ENCODE results near the gene MFSD2B. TPM values are rescaled to one million over a fixed set of nuclear protein-coding genes. Genes with fewer than 3 reads are reported as not detected.

Gene MFSD2B
- total RNA-seq, 4 donors from 2014 or later = 0.39 TPM; not detected in 3

DNA sequence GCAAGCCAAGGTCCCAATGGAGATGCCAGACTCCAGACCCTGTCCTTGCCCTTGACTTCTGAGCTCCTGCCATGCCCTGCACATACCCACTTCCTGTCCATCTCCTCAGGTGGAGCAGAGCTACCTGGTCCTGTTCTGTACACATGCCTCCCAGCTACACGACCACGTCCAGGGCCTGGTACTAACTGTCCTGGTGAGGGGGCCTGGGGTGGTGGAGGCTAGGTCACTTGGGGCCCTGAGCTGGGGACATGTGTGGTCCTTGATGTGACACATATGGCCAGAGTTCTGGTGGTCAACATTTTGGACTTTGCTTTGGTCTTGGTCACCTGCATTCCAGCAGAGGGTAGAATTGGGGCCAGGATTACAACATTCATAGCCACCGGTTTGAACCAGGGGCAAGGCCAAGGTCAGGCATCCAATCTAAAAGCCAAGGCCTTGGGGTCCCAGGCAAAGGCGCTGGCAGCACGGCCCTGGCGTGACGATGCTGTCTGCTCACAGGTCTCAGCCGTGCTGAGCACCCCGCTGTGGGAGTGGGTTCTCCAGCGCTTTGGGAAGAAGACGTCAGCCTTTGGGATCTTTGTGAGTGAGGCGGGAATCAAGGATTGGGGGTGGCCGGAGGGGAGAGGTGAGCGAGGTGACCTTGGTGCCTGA lies 12.6 kb downstream of the MFSD2B start:
- TF ChIP-seq EP300 (IDR thresholded peaks at IDR 0.05) (no peak), POLR2AphosphoS5 (IDR thresholded peaks at IDR 0.05) (no peak), POLR2A (IDR thresholded peaks at IDR 0.05) (no peak)
- TF ChIP-seq, protein P1, sequence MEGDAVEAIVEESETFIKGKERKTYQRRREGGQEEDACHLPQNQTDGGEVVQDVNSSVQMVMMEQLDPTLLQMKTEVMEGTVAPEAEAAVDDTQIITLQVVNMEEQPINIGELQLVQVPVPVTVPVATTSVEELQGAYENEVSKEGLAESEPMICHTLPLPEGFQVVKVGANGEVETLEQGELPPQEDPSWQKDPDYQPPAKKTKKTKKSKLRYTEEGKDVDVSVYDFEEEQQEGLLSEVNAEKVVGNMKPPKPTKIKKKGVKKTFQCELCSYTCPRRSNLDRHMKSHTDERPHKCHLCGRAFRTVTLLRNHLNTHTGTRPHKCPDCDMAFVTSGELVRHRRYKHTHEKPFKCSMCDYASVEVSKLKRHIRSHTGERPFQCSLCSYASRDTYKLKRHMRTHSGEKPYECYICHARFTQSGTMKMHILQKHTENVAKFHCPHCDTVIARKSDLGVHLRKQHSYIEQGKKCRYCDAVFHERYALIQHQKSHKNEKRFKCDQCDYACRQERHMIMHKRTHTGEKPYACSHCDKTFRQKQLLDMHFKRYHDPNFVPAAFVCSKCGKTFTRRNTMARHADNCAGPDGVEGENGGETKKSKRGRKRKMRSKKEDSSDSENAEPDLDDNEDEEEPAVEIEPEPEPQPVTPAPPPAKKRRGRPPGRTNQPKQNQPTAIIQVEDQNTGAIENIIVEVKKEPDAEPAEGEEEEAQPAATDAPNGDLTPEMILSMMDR (IDR thresholded peaks at IDR 0.05) = no peak
- no peaks in the 10 kb centered on the region for H3K27me3 ChIP-seq
- H3K27ac ChIP-seq = no peak overlapping the region
- no peaks in the 10 kb centered on the region for H3K9me3 ChIP-seq
- peaks cover 0 to 60% of the 10 kb centered on the region in 2 donors for H3K36me3 ChIP-seq
- WGBS, 2 donors (ENCODE audit: low coverage in 1 of 2) = 94 to 95% methylated on average over 3 to 11 of the region's 14 CpGs
- no peak for ATAC-seq
- no peak overlapping the region for H3K4me3 ChIP-seq
- H3K4me1 ChIP-seq = no peaks in the 10 kb centered on the region

DNA sequence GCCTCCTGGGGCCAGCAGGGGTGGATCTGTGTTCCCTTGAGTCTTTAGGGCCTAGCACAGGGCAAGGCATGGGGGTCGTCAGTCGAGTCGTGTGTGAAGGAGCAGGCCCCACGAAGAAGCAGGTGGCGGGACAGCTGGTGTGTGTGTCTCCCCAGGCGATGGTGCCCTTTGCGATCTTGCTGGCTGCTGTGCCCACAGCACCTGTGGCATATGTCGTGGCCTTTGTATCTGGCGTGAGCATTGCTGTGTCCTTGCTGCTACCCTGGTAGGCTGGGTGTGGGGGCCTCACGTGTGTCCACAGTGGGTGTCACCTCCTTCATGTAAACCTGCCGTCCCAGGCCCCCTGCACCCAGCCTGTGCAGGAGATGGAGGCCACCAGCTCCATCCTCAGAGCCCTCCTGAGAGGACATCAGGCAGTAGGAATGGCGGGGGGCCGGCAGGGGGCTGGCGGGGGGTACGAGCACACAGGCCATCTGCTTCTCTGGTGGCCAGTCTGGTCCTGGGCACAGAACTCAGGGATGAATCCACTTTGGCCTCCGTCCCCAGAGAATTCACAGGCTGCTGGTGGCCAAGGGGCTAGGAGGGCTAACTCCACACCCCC lies 13.2 kb downstream of the MFSD2B start:
- H3K4me3 ChIP-seq = no peak overlapping the region
- H3K27ac ChIP-seq = no peak overlapping the region
- no peaks in the 10 kb centered on the region for H3K9me3 ChIP-seq
- TF ChIP-seq POLR2AphosphoS5 (IDR thresholded peaks at IDR 0.05) (no peak), POLR2A (IDR thresholded peaks at IDR 0.05) (no peak), EP300 (IDR thresholded peaks at IDR 0.05) (no peak)
- TF ChIP-seq, protein P1 (IDR thresholded peaks at IDR 0.05) = no peak
- no peaks in the 10 kb centered on the region for H3K4me1 ChIP-seq
- 69 to 70% methylated on average over 4 to 5 of the region's 16 CpGs for WGBS, 2 donors (ENCODE audit: low coverage in 1 of 2)
- ATAC-seq = no peak
- H3K36me3 ChIP-seq = peaks cover 0 to 66% of the 10 kb centered on the region in 2 donors
- H3K27me3 ChIP-seq = no peaks in the 10 kb centered on the region

DNA sequence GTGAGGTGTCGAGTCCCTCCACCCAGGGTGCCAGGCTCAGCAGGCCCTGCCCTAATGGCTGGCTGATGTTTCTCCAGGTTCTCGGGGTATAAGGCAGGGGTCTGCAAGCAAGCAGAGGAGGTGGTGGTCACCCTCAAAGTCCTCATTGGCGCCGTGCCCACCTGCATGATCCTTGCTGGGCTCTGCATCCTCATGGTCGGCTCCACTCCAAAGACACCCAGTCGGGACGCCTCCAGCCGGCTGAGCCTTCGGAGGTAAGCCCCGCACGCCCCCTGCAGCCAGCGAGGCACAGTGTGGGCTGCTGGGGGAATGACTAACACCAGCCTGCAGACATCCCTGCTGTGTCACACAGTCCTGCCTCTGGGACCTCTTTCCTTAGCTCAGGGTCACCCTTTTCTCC lies 14.1 kb downstream of the MFSD2B start:
- H3K9me3 ChIP-seq = no peaks in the 10 kb centered on the region
- H3K36me3 ChIP-seq = peaks cover 0 to 75% of the 10 kb centered on the region in 2 donors
- H3K4me3 ChIP-seq = no peak overlapping the region
- no peaks in the 10 kb centered on the region for H3K27me3 ChIP-seq
- 62% methylated on average over 4 of the region's 12 CpGs; no CpG with 5 or more reads in 1 of the 2 donors for WGBS, 2 donors (ENCODE audit: low coverage in 1 of 2)
- no peak for TF ChIP-seq EP300 (IDR thresholded peaks at IDR 0.05)
- TF ChIP-seq, protein P1 (IDR thresholded peaks at IDR 0.05) = peak in 3 of 4 experiments; percentile 24 to 41 (median 28)
- no peaks in the 10 kb centered on the region for H3K4me1 ChIP-seq
- H3K27ac ChIP-seq = no peak overlapping the region
- no peak for ATAC-seq

DNA sequence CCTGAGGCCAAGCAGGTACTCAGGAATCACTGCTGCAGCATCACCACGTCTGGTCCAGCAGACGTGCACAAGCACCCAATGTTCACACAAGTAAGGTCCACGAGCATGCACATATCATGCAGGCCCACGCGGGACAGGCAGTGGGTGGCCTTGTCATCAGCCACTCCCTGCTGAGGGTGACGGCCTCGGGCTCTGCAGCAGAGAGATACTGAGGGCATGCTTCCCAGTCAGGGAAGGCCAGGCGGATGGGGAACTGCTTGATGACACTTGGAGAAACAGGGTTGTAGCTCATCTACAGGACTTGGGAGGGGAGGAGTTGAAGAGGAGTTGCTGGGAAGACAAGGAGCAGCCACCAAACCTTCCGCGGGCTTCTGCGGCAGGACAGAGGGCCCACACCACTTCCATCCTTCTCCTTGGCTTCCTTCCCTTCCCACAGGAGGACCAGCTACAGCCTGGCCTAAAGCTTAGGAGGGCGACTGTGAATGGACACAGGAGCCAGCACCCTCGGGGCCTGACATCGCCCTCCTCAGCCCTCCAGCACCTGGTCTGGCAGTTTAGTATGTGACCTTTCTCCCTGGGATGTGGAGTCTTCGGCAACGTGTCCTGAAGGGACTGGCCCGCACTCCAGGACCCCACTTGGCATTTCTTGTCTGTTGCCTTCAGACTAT lies 15.2 kb downstream of the MFSD2B start:
- Histone ChIP-seq H3K36me3 (peaks cover 0 to 86% of the 10 kb centered on the region in 2 donors), H3K4me3 (no peak overlapping the region), H3K27me3 (no peaks in the 10 kb centered on the region), H3K27ac (no peak overlapping the region), H3K4me1 (no peaks in the 10 kb centered on the region), H3K9me3 (no peaks in the 10 kb centered on the region)
- no peak for TF ChIP-seq POLR2A (IDR thresholded peaks at IDR 0.05)
- TF ChIP-seq EP300 (IDR thresholded peaks at IDR 0.05) = no peak
- no peak for ATAC-seq
- WGBS, 2 donors (ENCODE audit: low coverage in 1 of 2) = 80 to 91% methylated on average over 2 to 10 of the region's 17 CpGs

DNA sequence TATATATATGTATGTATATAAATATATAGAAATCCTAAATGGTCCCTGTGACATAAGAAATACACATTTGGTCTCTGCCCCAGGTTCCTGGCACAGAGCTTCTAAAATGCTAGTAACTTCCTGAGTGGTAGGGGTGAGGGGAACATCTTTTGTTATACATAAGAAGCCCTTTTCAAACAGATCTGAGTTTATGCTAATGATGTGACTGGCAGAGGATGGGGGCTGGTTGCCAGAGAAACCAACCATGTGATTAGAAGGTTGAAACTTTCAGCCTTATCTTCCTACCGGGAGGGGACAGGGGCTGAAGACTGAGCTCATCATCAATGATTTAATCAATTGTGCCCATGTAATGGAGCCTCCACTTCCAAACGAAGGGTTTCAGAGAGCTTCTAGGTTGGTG lies 16.3 kb downstream of the MFSD2B start:
- WGBS, 2 donors (ENCODE audit: low coverage in 1 of 2) = 43 to 76% methylated on average over 2 of the region's 2 CpGs
- H3K27ac ChIP-seq = no peak overlapping the region
- no peak for ATAC-seq
- no peak for TF ChIP-seq POLR2AphosphoS5 (IDR thresholded peaks at IDR 0.05)
- H3K27me3 ChIP-seq = no peaks in the 10 kb centered on the region
- peaks cover 0 to 98% of the 10 kb centered on the region in 2 donors for H3K36me3 ChIP-seq
- no peaks in the 10 kb centered on the region for H3K4me1 ChIP-seq
- H3K9me3 ChIP-seq = no peaks in the 10 kb centered on the region
- no peak overlapping the region for H3K4me3 ChIP-seq

Measured in gastroesophageal sphincter (tissue), 4 donors.